LHCN-M2 (cell line): ENCODE data around the gene PELI1. TPM values are rescaled to one million over a fixed set of nuclear protein-coding genes. Genes with fewer than 3 reads are reported as not detected.
"Not testable (repeated sequence)": the region's sequence is repeated elsewhere in the genome, so short reads cannot be mapped to it uniquely, and the experiment has no call there.

Source experiments
- DNase-seq: peaks from one replicate; pipeline ENCODE4 v3.0.0-alpha.2; 2012; ENCODE audit warnings: low read depth
- total RNA-seq: library from RNA; depleted of rRNA; stranded (reverse); fragments of >200 nt; gene quantifications from 2 replicates; pipeline ENCODE4 v1.2.3, GENCODE V29; 2014

The PELI1 gene
- total RNA-seq, 1 experiment from 2014 or later = 4.5 TPM

GRCh38 chr2:64090264-64090663 is 54.0 kb downstream of the PELI1 start:
- DNase-seq = no peak

GRCh38 chr2:64086347-64087082 is 57.7 kb downstream of the PELI1 start:
- DNase-seq = no peak

GRCh38 chr2:64085936-64086335 is 58.3 kb downstream of the PELI1 start:
- DNase-seq = no peak

- DNase-seq = no peak
Observed at GRCh38 chr2:64081046-64081445, 63.2 kb downstream of the PELI1 start.

GRCh38 chr2:64080179-64080578 is 64.0 kb downstream of the PELI1 start:
- DNase-seq = no peak

GRCh38 chr2:64079688-64080087 is 64.5 kb downstream of the PELI1 start:
- not testable (repeated sequence) for DNase-seq

- DNase-seq = not testable (repeated sequence)
Observed at GRCh38 chr2:64076828-64077227, 67.4 kb downstream of the PELI1 start.

GRCh38 chr2:64074616-64075015 is 69.6 kb downstream of the PELI1 start:
- DNase-seq = not testable (repeated sequence)

GRCh38 chr2:64067326-64067725 is 76.9 kb downstream of the PELI1 start:
- DNase-seq = no peak

GRCh38 chr2:64065516-64065915 is 78.7 kb downstream of the PELI1 start:
- DNase-seq = no peak

- peak; percentile 94 for DNase-seq
Observed at GRCh38 chr2:64063924-64064331, 80.3 kb downstream of the PELI1 start.

- peak; percentile 29 for DNase-seq
Observed at GRCh38 chr2:64063454-64063853, 80.8 kb downstream of the PELI1 start.

GRCh38 chr2:64062840-64063239 is 81.4 kb downstream of the PELI1 start:
- DNase-seq = peak; percentile 96

- DNase-seq = no peak
Observed at GRCh38 chr2:64059270-64059669, 85.0 kb downstream of the PELI1 start.

- no peak for DNase-seq
Observed at GRCh38 chr2:64056021-64056420, 88.2 kb downstream of the PELI1 start.

- DNase-seq = no peak
Observed at GRCh38 chr2:64054161-64054915, 89.9 kb downstream of the PELI1 start.

- no peak for DNase-seq
Observed at GRCh38 chr2:64052463-64053241, 91.6 kb downstream of the PELI1 start.

GRCh38 chr2:64049633-64050220 is 94.5 kb downstream of the PELI1 start:
- DNase-seq = peak; percentile 64

- no peak for DNase-seq
Observed at GRCh38 chr2:64045938-64046337, 98.3 kb downstream of the PELI1 start.
